Psoas muscle (tissue), 8 donors: ENCODE data around the gene GLB1L3. TPM values are rescaled to one million over a fixed set of nuclear protein-coding genes. Genes with fewer than 3 reads are reported as not detected.
A peak's percentile ranks its signal among the peaks of the same experiment; 100 is the strongest.
"Not testable (repeated sequence)": the region's sequence is repeated elsewhere in the genome, so short reads cannot be mapped to it uniquely, and the experiment has no call there.

Experiments used
- ATAC-seq, 4 donors: fragments of 200-7000 bp; cut with Tn5 transposase; one replicate each; pipeline ENCODE4 v1.9.1; 2020; ENCODE audit warnings: moderate library complexity in 3 of 4, mild to moderate bottlenecking in 2 of 4
- DNase-seq, 2 donors: peaks; one replicate each; pipeline ENCODE4 v3.0.0-alpha.2; 2020
- H3K27ac ChIP-seq: fragments of 200-600 bp; one replicate; pipeline ENCODE4 v1.8.0; 2022
- H3K27me3 ChIP-seq, 3 donors: fragments of 200-600 bp in 1 of 3; one replicate each; pipeline versions ENCODE4 v1.6.1 to v1.8.0; 2013 to 2022; ENCODE audit warnings: low read length in 2 of 3, mild to moderate bottlenecking in 2 of 3, moderate library complexity in 1 of 3; ENCODE audit not compliant: insufficient read depth in 3 of 3
- H3K36me3 ChIP-seq, 2 donors: fragments of 200-600 bp in 1 of 2; one replicate each; pipeline versions ENCODE4 v1.6.1 to v1.8.0; 2013 to 2022; ENCODE audit warnings: low read depth in 1 of 2, mild to moderate bottlenecking in 1 of 2, moderate library complexity in 1 of 2; ENCODE audit not compliant: insufficient read depth in 1 of 2
- H3K4me1 ChIP-seq: fragments of 200-600 bp; one replicate; pipeline ENCODE4 v1.8.0; 2022
- H3K4me3 ChIP-seq: fragments of 200-600 bp; one replicate; pipeline ENCODE4 v1.8.0; 2022; ENCODE audit warnings: mild to moderate bottlenecking
- H3K9me3 ChIP-seq: fragments of 200-600 bp; one replicate; pipeline ENCODE4 v1.8.0; 2022
- WGBS, 3 donors: extraction: QIAGEN DNeasy Blood & Tissue Kit; methylation state at CpG; one replicate each; pipeline versions ENCODE4 v1.1.6 to v1.1.7; 2013; 5-methylcytosine and 5-hydroxymethylcytosine counted together
- intact Hi-C, 2 donors: fragments of 100-400 bp; cut with DNase I; formaldehyde crosslinking; loops; one replicate each; pipeline versions ENCODE4 v1.11.0 to v1.14.2; 2022
- polyA plus RNA-seq, 3 donors: library from polyadenylated mRNA; stranded (reverse); fragments of 200-250 nt; gene quantifications; one replicate each; pipeline ENCODE4 v1.2.3, GENCODE V29; 2013
- total RNA-seq, 4 donors: library from RNA; stranded (reverse); fragmentation: NEBNext Ultra II Directional in 2 of 4; extraction: Animal tissue kit (Norgen Biotek cat#: 25700) in 2 of 4; gene quantifications; one replicate each; pipeline versions ENCODE4 v1.2.1 to v1.2.4, GENCODE V29; 2021 to 2023
- TF ChIP-seq, protein P1 (sequence below): fragments of 200-600 bp; IDR thresholded peaks from one replicate; pipeline ENCODE4 v1.8.0; 2022; ENCODE audit warnings: antibody characterized with exemption
- donor health status: healthy with polysubstance abuse.
- donor health status: DM: no; HTN: no; CAD: no; lungs with moderate emphysema.
- donor health status: Bipolar disorder and iron deficiency.
- donor health status: healthy.
- donor health status: DM: yes; HTN: yes; CAD: no.
- donor health status: DM: no; HTN: no; CAD: no.
- donor health status: DM: no; HTN: no; CAD: no.
- donor health status: DM: yes; HTN: yes; CAD: no.

The GLB1L3 gene
- total and polyA plus RNA-seq, 7 donors: not detected

GRCh38 chr11:134277183-134278001 is 1.2 kb downstream of the GLB1L3 start:
- Histone ChIP-seq H3K27ac (no peak overlapping the region), H3K36me3 (no peaks in the 10 kb centered on the region), H3K4me1 (peaks cover 3% of the 10 kb centered on the region), H3K9me3 (no peaks in the 10 kb centered on the region), H3K27me3 (peaks cover 2 to 72% (median 28%) of the 10 kb centered on the region in 3 donors), H3K4me3 (peak overlapping the region; percentile 56)
- no peak for DNase-seq
- 16 to 22% (median 19%) methylated on average over 36 of the region's 36 CpGs for WGBS, 3 donors
- intact Hi-C loops: no loop called here
- TF ChIP-seq, protein P1, sequence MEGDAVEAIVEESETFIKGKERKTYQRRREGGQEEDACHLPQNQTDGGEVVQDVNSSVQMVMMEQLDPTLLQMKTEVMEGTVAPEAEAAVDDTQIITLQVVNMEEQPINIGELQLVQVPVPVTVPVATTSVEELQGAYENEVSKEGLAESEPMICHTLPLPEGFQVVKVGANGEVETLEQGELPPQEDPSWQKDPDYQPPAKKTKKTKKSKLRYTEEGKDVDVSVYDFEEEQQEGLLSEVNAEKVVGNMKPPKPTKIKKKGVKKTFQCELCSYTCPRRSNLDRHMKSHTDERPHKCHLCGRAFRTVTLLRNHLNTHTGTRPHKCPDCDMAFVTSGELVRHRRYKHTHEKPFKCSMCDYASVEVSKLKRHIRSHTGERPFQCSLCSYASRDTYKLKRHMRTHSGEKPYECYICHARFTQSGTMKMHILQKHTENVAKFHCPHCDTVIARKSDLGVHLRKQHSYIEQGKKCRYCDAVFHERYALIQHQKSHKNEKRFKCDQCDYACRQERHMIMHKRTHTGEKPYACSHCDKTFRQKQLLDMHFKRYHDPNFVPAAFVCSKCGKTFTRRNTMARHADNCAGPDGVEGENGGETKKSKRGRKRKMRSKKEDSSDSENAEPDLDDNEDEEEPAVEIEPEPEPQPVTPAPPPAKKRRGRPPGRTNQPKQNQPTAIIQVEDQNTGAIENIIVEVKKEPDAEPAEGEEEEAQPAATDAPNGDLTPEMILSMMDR: no peak
- no peak for ATAC-seq

DNA sequence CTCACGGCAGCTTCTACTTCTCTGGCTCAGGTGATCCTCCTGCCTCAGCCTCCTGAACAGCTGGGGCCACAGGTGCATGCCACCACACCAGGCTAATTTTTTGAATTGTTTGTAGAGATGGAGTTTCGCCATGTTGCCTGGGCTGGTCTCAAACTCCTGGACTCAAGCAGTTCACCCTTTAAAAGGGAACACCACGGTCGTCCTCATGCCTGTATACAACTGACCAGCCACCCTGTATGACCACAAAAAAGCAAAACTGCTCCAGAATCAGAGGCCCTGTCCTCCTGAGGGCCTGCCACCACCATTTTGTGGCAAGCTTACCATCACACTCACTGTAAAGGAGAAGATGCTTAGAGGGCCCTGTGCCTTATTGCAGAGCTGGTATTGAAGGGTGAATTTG is 2.2 kb downstream of the GLB1L3 start:
- intact Hi-C loops: no loop called here
- H3K9me3 ChIP-seq: no peaks in the 10 kb centered on the region
- H3K36me3 ChIP-seq: no peaks in the 10 kb centered on the region
- no peak for ATAC-seq
- TF ChIP-seq, protein P1: no peak
- WGBS, 3 donors: 94 to 95% (median 94%) methylated on average over 4 of the region's 4 CpGs
- H3K4me1 ChIP-seq: peaks cover 3% of the 10 kb centered on the region
- H3K4me3 ChIP-seq: no peak overlapping the region
- no peak for DNase-seq
- H3K27me3 ChIP-seq: peaks cover 2 to 65% (median 23%) of the 10 kb centered on the region in 3 donors
- no peak overlapping the region for H3K27ac ChIP-seq

DNA sequence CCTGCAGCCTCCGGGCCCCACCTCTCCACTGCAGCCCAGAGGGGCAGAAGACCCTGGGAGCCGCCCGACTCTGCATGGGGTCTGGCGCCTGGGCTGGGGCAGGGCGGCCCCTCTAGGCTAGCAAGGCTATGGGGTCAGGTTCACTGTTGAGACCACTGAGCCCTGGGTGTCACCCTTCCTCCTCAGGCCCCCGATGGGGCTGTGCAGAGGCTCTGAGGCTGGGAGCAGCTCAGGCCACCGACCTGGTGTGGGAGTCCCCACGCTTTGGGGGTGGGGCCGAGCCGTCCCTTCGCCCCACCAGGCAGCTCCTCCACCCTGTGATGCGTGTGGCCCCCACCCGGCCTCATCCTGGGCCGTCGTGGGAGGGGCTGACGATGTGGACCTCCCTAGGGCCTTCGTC is 5.5 kb downstream of the GLB1L3 start:
- H3K36me3 ChIP-seq, H3K4me3 ChIP-seq, H3K4me1 ChIP-seq, DNase-seq, intact Hi-C loops, H3K9me3 ChIP-seq, ATAC-seq, H3K27ac ChIP-seq: not testable (repeated sequence)
- H3K27me3 ChIP-seq: peaks cover 2 to 32% (median 17%) of the 10 kb centered on the region in 3 donors
- WGBS, 3 donors: 73 to 96% (median 84%) methylated on average over 3 to 12 of the region's 17 CpGs

DNA sequence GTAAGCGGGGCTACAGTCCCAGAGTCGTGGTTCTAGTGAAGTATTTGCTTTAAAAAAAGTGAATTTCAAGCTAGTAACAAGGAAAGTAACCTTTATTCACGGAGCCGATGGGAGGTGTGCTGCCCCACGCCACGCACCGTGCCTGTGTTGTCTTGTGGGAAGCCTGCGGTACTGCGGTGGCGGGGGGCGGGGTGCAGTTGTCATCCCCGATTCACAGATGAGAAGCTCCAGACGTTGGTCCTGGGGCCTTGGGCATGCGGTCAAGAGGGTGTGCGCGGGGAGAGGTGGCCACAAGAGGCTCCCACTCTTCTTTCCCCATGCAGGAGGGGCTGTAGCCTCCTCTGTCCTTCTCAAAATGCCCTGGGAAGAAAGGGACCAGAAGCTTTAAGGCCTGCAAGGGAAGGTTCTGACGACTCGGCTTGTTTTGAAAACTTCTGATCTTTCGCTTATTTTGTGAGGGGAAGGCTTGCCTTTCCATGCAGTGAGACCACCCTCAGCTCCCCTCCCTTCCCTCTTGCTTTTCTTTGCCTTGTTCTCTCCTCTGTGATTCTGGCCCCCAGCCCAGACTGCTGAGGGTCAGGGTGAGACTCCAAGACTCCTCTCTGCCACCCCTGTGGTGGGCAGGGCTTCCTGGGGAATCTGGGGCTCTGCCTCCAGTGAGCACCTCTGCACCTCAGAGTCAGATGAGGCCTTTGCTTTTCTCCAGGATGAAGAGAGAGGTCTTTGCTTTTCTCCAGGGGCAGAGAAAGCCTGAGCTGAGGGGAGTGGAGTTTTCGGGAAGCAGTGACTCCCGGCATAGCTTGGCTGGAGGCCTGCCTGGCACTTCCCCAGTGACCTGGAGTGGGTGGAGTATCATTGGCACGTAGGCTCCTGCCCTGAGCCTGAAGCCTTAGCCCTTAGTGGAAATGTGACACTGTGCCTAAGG is 6.2 kb downstream of the GLB1L3 start:
- TF ChIP-seq, protein P1: no peak
- Histone ChIP-seq H3K36me3 (no peaks in the 10 kb centered on the region), H3K27me3 (peaks cover 2 to 25% (median 10%) of the 10 kb centered on the region in 3 donors), H3K4me3 (no peak overlapping the region), H3K4me1 (no peaks in the 10 kb centered on the region), H3K9me3 (no peaks in the 10 kb centered on the region), H3K27ac (no peak overlapping the region)
- ATAC-seq (no peak), DNase-seq (no peak)
- 77 to 81% (median 79%) methylated on average over 22 of the region's 22 CpGs for WGBS, 3 donors
- intact Hi-C loops: no loop called here
